ENCODE measurements around the gene DAAM2.

Gene DAAM2

DNA sequence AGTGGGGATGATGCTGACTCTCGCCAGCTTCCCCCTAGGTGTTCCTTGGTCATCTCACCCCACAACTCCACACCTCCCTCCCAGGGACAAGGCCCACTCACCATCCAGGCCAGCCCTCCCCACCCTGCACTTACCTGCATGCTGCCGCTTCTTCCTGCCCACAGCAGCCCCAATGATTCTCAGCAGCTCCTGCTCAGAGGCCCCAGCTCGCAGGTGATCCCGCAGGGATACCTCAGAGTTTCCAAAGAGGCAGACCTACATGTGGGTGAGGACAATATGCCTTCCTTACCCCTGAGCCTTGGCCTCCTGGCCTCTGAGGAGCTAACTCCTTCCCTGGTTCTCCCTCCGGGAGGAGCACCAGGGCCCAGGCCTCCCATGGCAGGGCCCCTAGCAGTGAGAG lies 117.5 kb downstream of the DAAM2 start:
- H4K20me1 ChIP-seq (ENCODE audit: insufficient read depth, low read length, poor library complexity, severe bottlenecking): no peaks in the 10 kb centered on the region
- no peak overlapping the region for H3K4me3 ChIP-seq (ENCODE audit: low read length, poor library complexity, severe bottlenecking)
- H3K9me3 ChIP-seq (ENCODE audit: insufficient read depth, low read depth, low read length): no peaks in the 10 kb centered on the region
- TF ChIP-seq, protein P1, sequence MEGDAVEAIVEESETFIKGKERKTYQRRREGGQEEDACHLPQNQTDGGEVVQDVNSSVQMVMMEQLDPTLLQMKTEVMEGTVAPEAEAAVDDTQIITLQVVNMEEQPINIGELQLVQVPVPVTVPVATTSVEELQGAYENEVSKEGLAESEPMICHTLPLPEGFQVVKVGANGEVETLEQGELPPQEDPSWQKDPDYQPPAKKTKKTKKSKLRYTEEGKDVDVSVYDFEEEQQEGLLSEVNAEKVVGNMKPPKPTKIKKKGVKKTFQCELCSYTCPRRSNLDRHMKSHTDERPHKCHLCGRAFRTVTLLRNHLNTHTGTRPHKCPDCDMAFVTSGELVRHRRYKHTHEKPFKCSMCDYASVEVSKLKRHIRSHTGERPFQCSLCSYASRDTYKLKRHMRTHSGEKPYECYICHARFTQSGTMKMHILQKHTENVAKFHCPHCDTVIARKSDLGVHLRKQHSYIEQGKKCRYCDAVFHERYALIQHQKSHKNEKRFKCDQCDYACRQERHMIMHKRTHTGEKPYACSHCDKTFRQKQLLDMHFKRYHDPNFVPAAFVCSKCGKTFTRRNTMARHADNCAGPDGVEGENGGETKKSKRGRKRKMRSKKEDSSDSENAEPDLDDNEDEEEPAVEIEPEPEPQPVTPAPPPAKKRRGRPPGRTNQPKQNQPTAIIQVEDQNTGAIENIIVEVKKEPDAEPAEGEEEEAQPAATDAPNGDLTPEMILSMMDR (conservative IDR thresholded peaks at IDR 0.05; ENCODE audit: low read length): no peak
- no peak for TF ChIP-seq EZH2phosphoT487 (IDR thresholded peaks at IDR 0.05; ENCODE audit: borderline replicate concordance)
- no peak overlapping the region for H2AFZ ChIP-seq (ENCODE audit: low read length)
- H3K9me2 ChIP-seq (replicated peaks; ENCODE audit: low read depth, low read length): no peaks in the 10 kb centered on the region
- no peaks in the 10 kb centered on the region for H3K27me3 ChIP-seq (ENCODE audit: insufficient read depth, low read length, poor library complexity, severe bottlenecking)
- H3K79me2 ChIP-seq (ENCODE audit: insufficient read depth, low read length): no peaks in the 10 kb centered on the region
- H3K4me2 ChIP-seq (ENCODE audit: low read depth, low read length, poor library complexity, severe bottlenecking): no peak overlapping the region
- no peaks in the 10 kb centered on the region for H3K36me3 ChIP-seq (ENCODE audit: insufficient read depth, low read length)
- H3K9ac ChIP-seq (ENCODE audit: low read depth, low read length, poor library complexity, severe bottlenecking): no peak overlapping the region
- no peaks in the 10 kb centered on the region for H3F3A ChIP-seq (ENCODE audit: low read depth)
- no peaks in the 10 kb centered on the region for H3K4me1 ChIP-seq (ENCODE audit: insufficient read depth, low read length, poor library complexity, severe bottlenecking)

DNA sequence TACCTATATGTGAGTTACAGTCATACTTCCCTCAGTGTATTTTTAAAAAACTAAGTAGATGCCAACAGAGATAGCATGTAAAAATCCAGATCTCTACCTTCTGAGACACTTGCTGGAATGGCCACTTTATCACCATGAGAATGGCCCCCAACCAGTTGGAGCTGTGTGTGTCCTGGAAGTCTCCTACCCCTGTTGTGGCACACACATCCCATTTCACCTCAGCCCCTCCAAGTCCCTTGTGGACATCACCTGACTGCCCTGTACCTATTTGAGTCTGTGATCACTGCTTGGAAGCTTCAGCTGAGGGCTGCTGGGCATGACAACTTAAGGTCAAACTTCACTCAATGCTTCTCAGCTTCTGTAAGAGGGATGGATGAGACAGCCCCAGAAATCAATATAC lies 118.0 kb downstream of the DAAM2 start:
- H3K9me2 ChIP-seq (replicated peaks; ENCODE audit: low read depth, low read length): no peaks in the 10 kb centered on the region
- H3K9ac ChIP-seq (ENCODE audit: low read depth, low read length, poor library complexity, severe bottlenecking): no peak overlapping the region
- H3K36me3 ChIP-seq (ENCODE audit: insufficient read depth, low read length): no peaks in the 10 kb centered on the region
- H3K4me3 ChIP-seq (ENCODE audit: low read length, poor library complexity, severe bottlenecking): no peak overlapping the region
- no peak overlapping the region for H2AFZ ChIP-seq (ENCODE audit: low read length)
- no peaks in the 10 kb centered on the region for H3K9me3 ChIP-seq (ENCODE audit: insufficient read depth, low read depth, low read length)
- H3K4me2 ChIP-seq (ENCODE audit: low read depth, low read length, poor library complexity, severe bottlenecking): no peak overlapping the region
- no peaks in the 10 kb centered on the region for H3F3A ChIP-seq (ENCODE audit: low read depth)
- H3K79me2 ChIP-seq (ENCODE audit: insufficient read depth, low read length): no peaks in the 10 kb centered on the region
- TF ChIP-seq, protein P1 (conservative IDR thresholded peaks at IDR 0.05; ENCODE audit: low read length): no peak
- no peak for TF ChIP-seq EZH2phosphoT487 (IDR thresholded peaks at IDR 0.05; ENCODE audit: borderline replicate concordance)
- no peaks in the 10 kb centered on the region for H3K27me3 ChIP-seq (ENCODE audit: insufficient read depth, low read length, poor library complexity, severe bottlenecking)
- H4K20me1 ChIP-seq (ENCODE audit: insufficient read depth, low read length, poor library complexity, severe bottlenecking): no peaks in the 10 kb centered on the region
- no peaks in the 10 kb centered on the region for H3K4me1 ChIP-seq (ENCODE audit: insufficient read depth, low read length, poor library complexity, severe bottlenecking)

- H4K20me1 ChIP-seq (ENCODE audit: insufficient read depth, low read length, poor library complexity, severe bottlenecking): no peaks in the 10 kb centered on the region
- H3K9me3 ChIP-seq (ENCODE audit: insufficient read depth, low read depth, low read length): no peaks in the 10 kb centered on the region
- no peaks in the 10 kb centered on the region for H3K27me3 ChIP-seq (ENCODE audit: insufficient read depth, low read length, poor library complexity, severe bottlenecking)
- no peak overlapping the region for H3K4me2 ChIP-seq (ENCODE audit: low read depth, low read length, poor library complexity, severe bottlenecking)
- no peak overlapping the region for H3K4me3 ChIP-seq (ENCODE audit: low read length, poor library complexity, severe bottlenecking)
- no peaks in the 10 kb centered on the region for H3F3A ChIP-seq (ENCODE audit: low read depth)
- no peaks in the 10 kb centered on the region for H3K79me2 ChIP-seq (ENCODE audit: insufficient read depth, low read length)
- no peak overlapping the region for H3K9ac ChIP-seq (ENCODE audit: low read depth, low read length, poor library complexity, severe bottlenecking)
- H3K4me1 ChIP-seq (ENCODE audit: insufficient read depth, low read length, poor library complexity, severe bottlenecking): no peaks in the 10 kb centered on the region
- H3K36me3 ChIP-seq (ENCODE audit: insufficient read depth, low read length): no peaks in the 10 kb centered on the region
- no peaks in the 10 kb centered on the region for H3K9me2 ChIP-seq (replicated peaks; ENCODE audit: low read depth, low read length)
- H2AFZ ChIP-seq (ENCODE audit: low read length): no peak overlapping the region
- TF ChIP-seq, protein P1 (conservative IDR thresholded peaks at IDR 0.05; ENCODE audit: low read length): no peak
- no peak for TF ChIP-seq EZH2phosphoT487 (IDR thresholded peaks at IDR 0.05; ENCODE audit: borderline replicate concordance)
Measured at GRCh38 chr6:39910744-39911143, 118.6 kb downstream of the DAAM2 start.

Data from Loucy (cell line).